GM12878 (cell line): ENCODE results near the gene CDC42BPA. TPM values are rescaled to one million over a fixed set of nuclear protein-coding genes. Genes with fewer than 3 reads are reported as not detected.
A peak's percentile ranks its signal among the peaks of the same experiment; 100 is the strongest.

Source experiments
- ATAC-seq: fragments of 200-7000 bp; cut with Tn5 transposase; 3 replicates; pipeline ENCODE4 v1.9.1; 2020; ENCODE audit warnings: mild to moderate bottlenecking, moderate library complexity
- BruUV-seq: library from RNA; stranded (reverse); fragments of 400-500 nt; replicated peaks from 2 replicates; lab custom pipeline; 2021; lab: Mats Ljungman, UMichigan
- CTCF ChIA-PET: fragments of 300-600 bp; sonication (Branson Sonifier 250); formaldehyde crosslinking; extraction: SDS; loops from one replicate; lab custom pipeline; 2021; ENCODE audit warnings: inconsistent platforms; lab: Yijun Ruan, JAX
- POLR2A ChIA-PET: fragments of 350-600 bp; formaldehyde crosslinking; extraction: SDS; loops from one replicate; lab custom pipeline; 2021; ENCODE audit warnings: inconsistent platforms; lab: Charles Lee
- RAD21 ChIA-PET: fragments of 300-600 bp; sonication (Branson Sonifier 250); formaldehyde crosslinking; loops from one replicate; lab custom pipeline; 2023; ENCODE audit warnings: antibody characterized with exemption; ENCODE audit not compliant: unreplicated experiment; lab: Charles Lee
- SMC1A ChIA-PET: fragments of 300-600 bp; sonication (Branson Sonifier 250); formaldehyde crosslinking; loops from one replicate; lab custom pipeline; 2023; ENCODE audit not compliant: unreplicated experiment, uncharacterized antibody; lab: Charles Lee
- DNase-seq: peaks from one replicate; pipeline ENCODE4 v3.0.0-alpha.2; 2011; ENCODE audit warnings: low read depth, low spot score
- FAIRE-seq: peaks from 3 replicates; lab custom pipeline; 2011; peaks lifted over from hg19 to GRCh38; lab: Jason Lieb, UNC
- H2AFZ ChIP-seq: 2 replicates; pipeline ENCODE4 v1.6.0; 2011; ENCODE audit warnings: low read depth, low read length, control low read depth; ENCODE audit not compliant: control insufficient read depth
- H3K27ac ChIP-seq: 2 replicates; pipeline ENCODE4 v1.5.1; 2011; ENCODE audit warnings: control low read depth; ENCODE audit not compliant: control insufficient read depth, insufficient read depth
- H3K27me3 ChIP-seq, 2 experiments: replicated peaks in 1 of 2; 2 replicates each; pipeline versions ENCODE4 v1.6.0 to v1.6.1; 2011; ENCODE audit warnings: low read length in 1 of 2; ENCODE audit not compliant: control insufficient read depth in 2 of 2, insufficient read depth in 2 of 2
- H3K36me3 ChIP-seq, 2 experiments: 2 replicates each; pipeline ENCODE4 v1.5.1; 2011; ENCODE audit warnings: low read length in 1 of 2; ENCODE audit not compliant: control insufficient read depth in 2 of 2, insufficient read depth in 2 of 2
- H3K4me1 ChIP-seq: 2 replicates; pipeline ENCODE4 v1.6.1; 2011; ENCODE audit warnings: mild to moderate bottlenecking, low read length, moderate library complexity, mixed read lengths; ENCODE audit not compliant: control insufficient read depth, insufficient read depth
- H3K4me2 ChIP-seq: 2 replicates; pipeline ENCODE4 v1.6.0; 2011; ENCODE audit warnings: control low read depth; ENCODE audit not compliant: control insufficient read depth, insufficient read depth
- H3K4me3 ChIP-seq: fragments of 200-600 bp; sonication (generic); 2 replicates; pipeline ENCODE4 v1.5.1; 2016
- H3K79me2 ChIP-seq: 2 replicates; pipeline ENCODE4 v1.6.0; 2011; ENCODE audit warnings: low read length; ENCODE audit not compliant: control insufficient read depth, insufficient read depth
- H3K9ac ChIP-seq: 2 replicates; pipeline ENCODE4 v1.8.0; 2011; ENCODE audit warnings: low read length, control low read depth, mixed read lengths; ENCODE audit not compliant: control insufficient read depth, insufficient read depth
- H3K9me3 ChIP-seq: replicated peaks from 3 replicates; pipeline ENCODE4 v1.5.1; 2011; ENCODE audit warnings: mild to moderate bottlenecking, low read length; ENCODE audit not compliant: control insufficient read depth, insufficient read depth
- H4K20me1 ChIP-seq: 2 replicates; pipeline ENCODE4 v1.6.0; 2011; ENCODE audit not compliant: control insufficient read depth, insufficient read depth
- BMI1 ChIP-seq: fragments of 450-650 bp; IDR thresholded peaks from 2 replicates; pipeline ENCODE4 v1.6.1; 2016; ENCODE audit warnings: mild to moderate bottlenecking, moderate library complexity, borderline replicate concordance
- CBX3 ChIP-seq: fragments of 200-600 bp; sonication (generic); IDR thresholded peaks from 2 replicates; pipeline ENCODE4 v1.6.1; 2016; ENCODE audit warnings: low read depth, borderline replicate concordance
- WGBS: methylation state at CpG from one replicate; pipeline ENCODE4 v1.1.6; 2016; ENCODE audit warnings: low lambda C conversion rate; ENCODE audit not compliant: insufficient replicate concordance, insufficient coverage; ENCODE audit errors: missing lambda C conversion rate; 5-methylcytosine and 5-hydroxymethylcytosine counted together
- in situ Hi-C: fragments of 300-500 bp; cut with MboI; formaldehyde crosslinking; loops from 9 replicates; pipeline ENCODE4 v1.14.3; 2018; ENCODE audit warnings: mixed read lengths
- intact Hi-C: fragments of 100-400 bp; cut with micrococcal nuclease; formaldehyde crosslinking; loops from one replicate; pipeline ENCODE4 v1.14.2; 2022; ENCODE audit not compliant: unreplicated experiment
- polyA plus RNA-seq, 11 experiments: library from polyadenylated mRNA; depleted of rRNA in 4 of 11; unstranded in 6 of 11; stranded (reverse) in 5 of 11; fragments of >200 nt; fragmentation: Nextera tagmentation in 4 of 11; fragmentation: Illumina TruSeq in 1 of 11; extraction: Ambion mirVana in 4 of 11; extraction: Trizol in 1 of 11; gene quantifications; 1 replicate in 1 of 11; 2 replicates in 10 of 11; pipeline versions ENCODE4 v1.2.1 to v1.2.3, GENCODE V29; 2011 to 2016; ENCODE audit warnings: inconsistent platforms in 2 of 11, missing spikeins in 2 of 11, low read depth in 1 of 11
- total RNA-seq, 4 experiments: library from RNA; depleted of rRNA in 3 of 4; stranded (reverse); fragments of >200 nt in 3 of 4; fragmentation: Illumina TruSeq in 1 of 4; extraction: Trizol in 1 of 4; gene quantifications; 2 replicates each; pipeline versions ENCODE4 v1.2.1 to v1.2.3, GENCODE V29; 2013 to 2021

Gene CDC42BPA
- total and polyA plus RNA-seq, 10 of the 15 experiments (the other 5 are each of a cell fraction or from before 2014, with no cell fraction given): 0.02 to 0.52 (median 0.10) TPM

GRCh38 chr1:226964611-226965486 is 353.4 kb downstream of the CDC42BPA start:
- 88% methylated on average over 29 of the region's 29 CpGs for WGBS
- ATAC-seq (peak; percentile 34), DNase-seq (no peak), FAIRE-seq (no peak)
- H3K9me3 ChIP-seq: no peaks in the 10 kb centered on the region; the same call in 2 of the 3 replicates
- no peaks in the 10 kb centered on the region; the same call in 1 of the 2 replicates for H3K4me1 ChIP-seq
- no peak for TF ChIP-seq CBX3
- BruUV-seq: no TSS peak
- H3K27me3 ChIP-seq: no peaks in the 10 kb centered on the region
- no peak overlapping the region for H3K9ac ChIP-seq
- no peak overlapping the region for H2AFZ ChIP-seq
- no peak overlapping the region for H3K27ac ChIP-seq
- POLR2A ChIA-PET: no interaction called here
- no peaks in the 10 kb centered on the region for H3K79me2 ChIP-seq
- H3K4me3 ChIP-seq: no peak overlapping the region
- SMC1A ChIA-PET: interaction anchor here (0.9 kb wide), 1 partner anchor 424 kb away, joined by 3 read pairs; no protein-coding TSS in a partner anchor
- CTCF ChIA-PET: interaction anchor here (0.5 kb wide), 1 partner anchor 778 kb away, joined by 3 read pairs; no protein-coding TSS in a partner anchor
- H3K36me3 ChIP-seq: peaks cover 0 to 6% of the 10 kb centered on the region in 2 experiments; a peak in 2 of 4 replicates
- intact Hi-C loops: no loop called here
- RAD21 ChIA-PET: no interaction called here
- in situ Hi-C loops: no loop called here
- no peaks in the 10 kb centered on the region; the same call in 1 of the 2 replicates for H4K20me1 ChIP-seq
- no peak overlapping the region for H3K4me2 ChIP-seq

GRCh38 chr1:226964068-226964425 is 354.2 kb downstream of the CDC42BPA start:
- POLR2A ChIA-PET: no interaction called here

More at GRCh38 chr1:226964068-226964425, 354.2 kb downstream of the CDC42BPA start:
- Histone ChIP-seq H2AFZ (no peak overlapping the region), H3K9ac (no peak overlapping the region), H3K79me2 (no peaks in the 10 kb centered on the region), H4K20me1 (no peaks in the 10 kb centered on the region; the same call in 1 of the 2 replicates), H3K27ac (no peak overlapping the region), H3K4me2 (no peak overlapping the region), H3K36me3 (peaks cover 0 to 6% of the 10 kb centered on the region in 2 experiments; a peak in 2 of 4 replicates), H3K27me3 (no peaks in the 10 kb centered on the region), H3K9me3 (no peaks in the 10 kb centered on the region; the same call in 2 of the 3 replicates), H3K4me1 (no peaks in the 10 kb centered on the region; the same call in 1 of the 2 replicates), H3K4me3 (no peak overlapping the region)
- DNase-seq (no peak), ATAC-seq (no peak), FAIRE-seq (no peak)
- intact Hi-C loops (no loop called here), in situ Hi-C loops (no loop called here)
- CTCF ChIA-PET: no interaction called here
- RAD21 ChIA-PET: no interaction called here
- no TSS peak for BruUV-seq
- 58% methylated on average over 6 of the region's 6 CpGs for whole genome bisulfite sequencing
- TF ChIP-seq BMI1: no peak
- SMC1A ChIA-PET: interaction anchor here (0.9 kb wide), 1 partner anchor 423 kb away, joined by 3 read pairs; no protein-coding TSS in a partner anchor
